Uterus (tissue), 2 donors: ENCODE results near the gene CUBN.

Experiments
- POLR2A ChIP-seq, 2 donors: fragments of 450-650 bp; IDR thresholded peaks; one replicate each; pipeline ENCODE4 v1.6.1; 2016; ENCODE audit warnings: antibody characterized with exemption in 2 of 2, mild to moderate bottlenecking in 1 of 2, moderate library complexity in 1 of 2
- TF ChIP-seq, protein P1 (sequence below), 4 experiments: fragments of 200-600 bp in 2 of 4; fragments of 450-650 bp in 2 of 4; sonication (generic) in 2 of 4; IDR thresholded peaks; one replicate each; pipeline ENCODE4 v1.5.1; 2016 to 2019; ENCODE audit warnings: antibody characterized with exemption in 4 of 4, mild to moderate bottlenecking in 2 of 4, moderate library complexity in 1 of 4

DNA sequence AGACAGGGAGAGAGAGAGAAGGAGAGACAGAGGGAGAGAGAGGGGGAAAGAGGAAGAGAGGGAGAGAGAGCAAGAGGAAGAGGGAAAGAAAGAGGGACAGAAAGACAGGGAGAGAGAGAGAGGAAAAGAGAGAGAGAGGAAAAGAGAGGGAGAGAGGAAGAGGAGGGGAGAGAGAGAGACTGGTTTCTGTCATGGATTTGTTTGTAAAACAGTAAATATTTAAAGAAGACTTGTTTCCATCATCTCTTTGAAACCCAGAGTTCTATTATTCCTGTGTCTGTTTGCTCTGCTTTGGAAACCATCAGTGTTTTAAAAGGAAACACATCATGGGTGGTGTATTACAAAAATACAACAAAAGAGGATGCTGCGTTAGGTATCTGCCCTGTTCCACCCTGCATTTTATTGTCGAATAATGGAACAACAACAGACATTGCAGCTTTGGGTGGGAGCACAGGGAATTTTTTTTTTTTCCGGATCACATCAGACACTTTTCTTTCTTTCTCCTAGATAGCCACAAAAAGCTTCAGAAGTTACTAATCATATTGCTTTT lies 161.7 kb downstream of the CUBN start:
- no peak for TF ChIP-seq POLR2A (IDR thresholded peaks at IDR 0.05)
- TF ChIP-seq, protein P1, sequence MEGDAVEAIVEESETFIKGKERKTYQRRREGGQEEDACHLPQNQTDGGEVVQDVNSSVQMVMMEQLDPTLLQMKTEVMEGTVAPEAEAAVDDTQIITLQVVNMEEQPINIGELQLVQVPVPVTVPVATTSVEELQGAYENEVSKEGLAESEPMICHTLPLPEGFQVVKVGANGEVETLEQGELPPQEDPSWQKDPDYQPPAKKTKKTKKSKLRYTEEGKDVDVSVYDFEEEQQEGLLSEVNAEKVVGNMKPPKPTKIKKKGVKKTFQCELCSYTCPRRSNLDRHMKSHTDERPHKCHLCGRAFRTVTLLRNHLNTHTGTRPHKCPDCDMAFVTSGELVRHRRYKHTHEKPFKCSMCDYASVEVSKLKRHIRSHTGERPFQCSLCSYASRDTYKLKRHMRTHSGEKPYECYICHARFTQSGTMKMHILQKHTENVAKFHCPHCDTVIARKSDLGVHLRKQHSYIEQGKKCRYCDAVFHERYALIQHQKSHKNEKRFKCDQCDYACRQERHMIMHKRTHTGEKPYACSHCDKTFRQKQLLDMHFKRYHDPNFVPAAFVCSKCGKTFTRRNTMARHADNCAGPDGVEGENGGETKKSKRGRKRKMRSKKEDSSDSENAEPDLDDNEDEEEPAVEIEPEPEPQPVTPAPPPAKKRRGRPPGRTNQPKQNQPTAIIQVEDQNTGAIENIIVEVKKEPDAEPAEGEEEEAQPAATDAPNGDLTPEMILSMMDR (IDR thresholded peaks at IDR 0.05), result no peak
